GM23248 (cell line): ENCODE results near the gene ZNF74.

Experiments used
- EZH2 ChIP-seq: fragments of 200-600 bp; sonication (generic); IDR thresholded peaks from 2 replicates; pipeline ENCODE4 v1.6.1; 2018; ENCODE audit warnings: antibody characterized with exemption, mild to moderate bottlenecking; ENCODE audit not compliant: insufficient read depth, poor library complexity, severe bottlenecking
- EZH2phosphoT487 ChIP-seq: fragments of 200-600 bp; sonication (generic); IDR thresholded peaks from 2 replicates; pipeline ENCODE4 v1.6.1; 2018; ENCODE audit warnings: antibody characterized with exemption, moderate library complexity, mild to moderate bottlenecking, low read depth; ENCODE audit not compliant: insufficient read depth

- no peak for TF ChIP-seq EZH2phosphoT487
- no peak for TF ChIP-seq EZH2
These were observed 13.5 kb upstream of the ZNF74 start for GRCh38 chr22:20380486-20380885.
